ENCODE data around the gene POU6F2. TPM values are rescaled to one million over a fixed set of nuclear protein-coding genes. Genes with fewer than 3 reads are reported as not detected.
"Not testable (repeated sequence)": the region's sequence is repeated elsewhere in the genome, so short reads cannot be mapped to it uniquely, and the experiment has no call there.

The POU6F2 gene
- total RNA-seq, 1 experiment from 2014 or later: 1.4 TPM

GRCh38 chr7:39353615-39354376, 376.1 kb downstream of the POU6F2 start:
- DNase-seq (ENCODE audit: low read depth): peak; percentile 91

DNA sequence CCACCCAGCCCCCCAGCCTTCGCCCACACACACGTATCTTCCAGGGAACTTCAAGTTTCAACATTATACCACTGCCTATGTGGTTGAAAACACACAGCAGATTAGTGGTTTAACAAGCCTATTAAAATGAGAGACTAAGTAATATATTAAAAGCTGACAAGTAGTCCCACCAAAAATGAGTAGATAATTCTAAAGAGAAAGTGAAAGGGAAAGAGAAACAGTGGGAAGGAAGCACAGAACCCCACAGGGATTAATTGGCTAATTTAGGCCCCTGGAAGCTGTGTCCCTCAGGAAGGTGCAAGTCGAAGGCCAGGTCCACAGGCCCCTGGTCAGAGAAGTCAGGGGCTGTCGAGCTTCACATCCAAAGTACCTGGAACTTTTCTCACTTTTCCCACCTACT, 378.0 kb downstream of the POU6F2 start:
- peak; percentile 24 for DNase-seq (ENCODE audit: low read depth)

- DNase-seq (ENCODE audit: low read depth): peak; percentile 39
Observed at GRCh38 chr7:39356172-39356925, 378.6 kb downstream of the POU6F2 start.

DNA sequence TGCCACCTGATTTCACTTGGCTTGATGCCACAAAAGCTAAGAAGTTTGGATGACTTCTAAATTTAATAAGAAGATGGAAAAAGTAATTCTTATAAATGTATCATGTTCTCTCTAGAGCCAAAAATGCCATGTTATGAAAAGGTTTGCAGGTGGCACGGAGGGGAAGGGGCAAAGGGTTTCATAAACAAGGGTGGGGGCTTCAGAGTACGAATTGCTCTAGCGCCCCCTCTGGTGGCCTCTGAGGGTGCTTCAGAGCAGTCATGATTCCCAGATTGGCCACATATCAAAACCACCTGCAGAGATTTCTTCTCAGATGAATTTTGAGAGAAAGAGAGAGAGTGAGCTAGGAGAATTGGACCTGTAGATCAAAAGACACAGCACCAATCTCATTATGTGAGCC, 379.9 kb downstream of the POU6F2 start:
- DNase-seq (ENCODE audit: low read depth): no peak

- no peak for DNase-seq (ENCODE audit: low read depth)
Observed at GRCh38 chr7:39360038-39360437, 382.3 kb downstream of the POU6F2 start.

- DNase-seq (ENCODE audit: low read depth): peak; percentile 72
Observed at GRCh38 chr7:39360766-39361165, 383.1 kb downstream of the POU6F2 start.

DNA sequence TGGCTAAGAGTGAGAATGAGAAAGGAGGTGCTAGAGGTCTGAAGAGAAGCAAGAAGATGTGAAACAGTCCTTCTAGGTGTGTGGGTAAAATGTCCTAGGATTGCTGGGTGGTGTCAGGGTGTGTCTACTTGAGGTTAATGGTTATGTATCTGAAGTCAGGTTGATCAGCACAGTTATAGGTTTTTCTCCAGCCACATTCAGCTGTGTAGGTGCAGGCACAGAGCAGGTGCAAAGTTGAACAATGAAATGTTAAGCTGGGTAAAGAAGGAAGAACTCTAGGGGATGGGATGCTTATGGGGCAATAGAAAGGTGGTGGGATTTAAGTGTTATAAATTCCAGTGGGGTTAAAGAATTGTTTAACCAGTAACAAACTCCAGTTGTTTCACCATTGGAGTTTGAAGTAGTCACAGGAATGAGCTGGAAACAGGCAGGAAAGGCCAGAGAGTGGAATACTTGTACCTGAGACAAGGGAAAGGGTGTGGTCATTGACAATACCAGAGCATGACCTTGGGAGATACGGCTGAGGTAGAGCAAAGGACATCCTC, 388.1 kb downstream of the POU6F2 start:
- no peak for DNase-seq (ENCODE audit: low read depth)

GRCh38 chr7:39367451-39367850, 389.7 kb downstream of the POU6F2 start:
- no peak for DNase-seq (ENCODE audit: low read depth)

- no peak for DNase-seq (ENCODE audit: low read depth)
Observed at GRCh38 chr7:39367943-39368342, 390.2 kb downstream of the POU6F2 start.

- no peak for DNase-seq (ENCODE audit: low read depth)
Observed at GRCh38 chr7:39372383-39372782, 394.7 kb downstream of the POU6F2 start.

GRCh38 chr7:39374436-39375040, 396.8 kb downstream of the POU6F2 start:
- DNase-seq (ENCODE audit: low read depth): no peak

- no peak for DNase-seq (ENCODE audit: low read depth)
Observed at GRCh38 chr7:39375047-39375873, 397.6 kb downstream of the POU6F2 start.

DNA sequence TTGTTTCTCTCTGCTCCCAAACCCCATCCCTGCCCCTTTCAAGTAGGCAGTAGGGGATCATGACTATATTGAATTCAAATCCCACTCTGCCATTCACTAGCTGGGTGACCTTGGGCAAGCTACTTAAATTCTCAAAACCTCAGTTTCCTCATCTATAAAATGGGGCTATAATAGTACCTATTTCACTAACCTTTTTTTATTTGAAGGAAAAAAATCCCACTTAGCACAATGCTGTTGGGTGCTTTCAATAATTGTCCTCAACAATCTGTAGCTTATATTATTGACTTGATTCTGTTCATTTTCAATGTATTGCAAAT, 398.1 kb downstream of the POU6F2 start:
- DNase-seq (ENCODE audit: low read depth): no peak

DNA sequence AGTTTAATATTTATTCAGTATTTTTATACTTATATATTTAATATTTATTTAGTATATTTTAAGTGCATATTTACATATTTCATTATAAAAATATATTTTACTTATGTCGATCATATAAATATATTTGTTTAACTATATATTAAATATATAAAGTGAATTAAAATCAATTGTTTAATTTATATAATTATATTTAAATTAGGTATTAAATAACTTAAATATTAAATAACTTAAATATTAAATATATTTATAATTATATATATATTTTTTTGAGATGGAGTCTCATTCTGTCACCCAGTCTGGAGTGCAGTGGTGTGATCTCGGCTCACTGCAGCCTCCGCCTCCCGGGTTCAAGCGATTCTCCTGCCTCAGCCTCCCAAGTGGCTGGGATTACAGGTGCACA, 399.2 kb downstream of the POU6F2 start:
- DNase-seq (ENCODE audit: low read depth): not testable (repeated sequence)

GRCh38 chr7:39379416-39379815, 401.7 kb downstream of the POU6F2 start:
- DNase-seq (ENCODE audit: low read depth): no peak

DNA sequence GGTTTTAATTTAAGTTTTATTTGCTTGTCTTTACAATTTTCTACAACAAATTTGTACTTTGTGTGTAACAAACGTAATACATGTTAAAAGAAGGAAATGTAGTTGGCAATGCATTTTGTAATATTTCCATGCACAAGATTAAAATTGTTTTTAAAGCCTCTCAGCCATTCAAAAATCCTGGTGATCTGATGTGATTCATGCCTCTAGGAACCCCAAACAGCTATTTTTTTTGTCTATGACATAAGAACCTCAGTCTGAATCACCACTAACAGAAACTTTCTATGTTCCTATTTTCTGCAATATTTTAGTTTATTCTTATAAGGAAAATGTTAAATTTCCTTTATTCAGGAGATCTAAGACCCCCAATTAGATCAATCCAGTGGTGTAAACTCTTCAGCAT, 405.4 kb downstream of the POU6F2 start:
- DNase-seq (ENCODE audit: low read depth): peak; percentile 23

DNA sequence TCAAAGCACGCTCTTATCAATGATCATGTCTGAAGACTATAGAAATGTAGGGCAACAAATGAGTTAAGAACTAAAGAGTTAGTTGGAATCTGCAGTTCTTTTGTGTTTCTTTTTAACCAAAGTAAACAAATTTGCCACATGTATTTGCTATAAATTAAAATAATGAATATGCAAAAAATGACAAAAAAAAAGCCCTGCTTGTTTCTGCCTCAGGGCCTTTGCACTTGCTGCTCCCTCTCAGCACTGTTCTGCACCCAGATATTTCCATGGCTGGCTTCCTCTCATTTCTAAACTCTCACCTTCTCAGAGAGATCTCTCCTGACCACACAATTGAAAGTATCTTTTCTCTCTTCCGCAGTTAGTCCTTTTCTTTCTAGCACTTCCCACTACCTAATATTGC, 406.7 kb downstream of the POU6F2 start:
- DNase-seq (ENCODE audit: low read depth): no peak

DNA sequence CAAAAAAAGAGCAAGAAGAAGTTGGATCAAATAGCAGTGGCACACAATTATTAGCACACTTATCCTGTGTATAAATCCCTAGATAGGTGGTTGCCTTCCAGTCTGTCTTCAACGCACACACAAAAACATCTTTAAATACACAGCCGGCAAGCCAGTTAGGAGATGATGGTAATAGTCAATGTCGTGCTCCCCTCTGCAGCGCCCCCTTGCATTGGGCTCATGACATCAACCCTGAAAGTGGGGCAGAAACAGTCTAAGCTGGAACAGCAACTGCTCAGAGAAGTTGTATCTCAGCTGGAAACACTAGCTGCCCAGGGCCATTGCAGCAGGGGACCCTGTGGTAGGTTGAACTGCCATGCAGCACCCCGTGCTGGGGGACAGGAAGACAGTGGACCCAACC, 409.0 kb downstream of the POU6F2 start:
- DNase-seq (ENCODE audit: low read depth): no peak

GRCh38 chr7:39392151-39392550, 414.4 kb downstream of the POU6F2 start:
- no peak for DNase-seq (ENCODE audit: low read depth)

- no peak for DNase-seq (ENCODE audit: low read depth)
Observed at GRCh38 chr7:39394105-39394680, 416.5 kb downstream of the POU6F2 start.

GRCh38 chr7:39399458-39399857, 421.7 kb downstream of the POU6F2 start:
- no peak for DNase-seq (ENCODE audit: low read depth)

Data from Daoy (cell line).